Amniotic epithelial cell (primary cell): ENCODE results near the gene UBASH3B.

Experiments
- DNase-seq: peaks from one replicate; pipeline ENCODE4 v3.0.0-alpha.2; 2010; ENCODE audit warnings: low read depth

UBASH3B gene

DNA sequence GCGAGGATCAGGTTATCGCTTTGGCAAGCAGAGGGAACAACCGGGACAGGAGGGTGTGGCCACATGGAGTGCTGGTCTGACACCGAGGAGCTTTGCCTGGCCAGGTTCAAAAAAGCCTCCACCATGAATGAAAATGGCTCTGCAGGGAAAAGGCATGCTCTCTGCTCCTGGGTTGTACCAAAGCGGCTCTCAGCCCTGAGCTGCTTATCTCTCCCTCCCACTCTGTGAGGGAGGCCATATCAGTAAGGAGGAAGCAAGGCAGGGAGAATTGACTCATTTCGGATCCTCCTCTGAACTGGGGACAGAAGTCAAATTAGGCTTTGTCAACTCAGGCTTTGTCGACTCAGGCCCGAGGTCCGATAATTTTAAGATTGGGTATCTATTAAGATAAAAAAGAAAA is 99.9 kb downstream of the UBASH3B start:
- DNase-seq = peak; percentile 78

DNA sequence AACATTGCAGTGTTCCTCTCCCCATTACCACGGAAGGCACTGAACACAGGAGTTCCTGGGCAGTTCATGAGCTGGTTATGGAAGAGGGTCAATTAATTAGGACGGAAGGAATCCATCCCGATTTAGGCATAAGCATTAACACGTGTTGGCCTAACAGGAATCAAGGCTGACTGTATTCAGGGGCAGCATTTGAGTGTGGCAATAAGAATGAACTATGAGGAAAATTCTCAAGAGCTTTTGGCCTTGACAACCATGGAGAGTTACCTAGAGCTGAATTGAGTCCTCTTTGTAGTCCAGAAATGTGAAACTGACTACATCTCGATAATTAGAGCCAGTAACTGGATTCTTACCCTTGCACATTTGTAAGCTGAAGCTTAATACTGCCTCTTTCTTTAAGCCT is 100.4 kb downstream of the UBASH3B start:
- DNase-seq = peak; percentile 52

DNA sequence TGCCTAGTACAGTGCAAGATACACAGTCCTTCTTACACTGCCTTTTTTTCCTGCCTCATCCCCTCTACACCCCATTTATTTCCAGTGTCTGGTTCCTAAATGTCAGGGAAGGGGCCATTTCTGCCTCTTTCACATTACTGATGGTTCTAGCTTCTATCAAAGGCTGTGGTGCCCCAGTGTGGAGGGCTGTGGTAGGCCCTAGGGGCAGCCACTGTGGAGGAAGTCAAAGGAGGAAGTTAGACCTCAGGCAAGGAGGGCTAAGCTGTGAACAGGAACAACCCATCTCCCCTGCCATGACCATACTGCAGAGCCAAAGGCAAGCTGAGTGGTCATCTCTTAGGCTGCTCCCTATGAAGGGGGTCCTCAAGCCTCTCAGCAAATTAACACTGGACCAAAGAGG is 100.9 kb downstream of the UBASH3B start:
- DNase-seq = no peak

DNA sequence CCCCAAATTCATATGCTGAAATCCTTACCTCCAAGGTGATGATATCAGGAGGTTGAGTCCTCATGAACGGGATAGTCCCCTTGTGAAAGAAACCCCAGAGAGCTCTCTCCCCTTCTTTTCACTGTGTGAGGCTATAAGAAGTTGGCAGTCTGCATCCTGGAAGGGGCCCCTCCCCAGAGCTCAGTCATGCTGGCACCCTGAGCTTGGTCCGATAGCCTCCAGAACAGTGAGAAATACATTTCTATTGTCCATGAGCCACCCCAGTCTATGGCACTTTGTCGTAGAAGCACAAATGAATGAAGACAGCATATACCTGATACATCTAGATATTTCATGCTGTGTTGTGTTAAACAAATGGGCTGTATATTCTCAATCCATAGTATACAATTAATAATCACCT is 101.7 kb downstream of the UBASH3B start:
- DNase-seq = no peak

DNA sequence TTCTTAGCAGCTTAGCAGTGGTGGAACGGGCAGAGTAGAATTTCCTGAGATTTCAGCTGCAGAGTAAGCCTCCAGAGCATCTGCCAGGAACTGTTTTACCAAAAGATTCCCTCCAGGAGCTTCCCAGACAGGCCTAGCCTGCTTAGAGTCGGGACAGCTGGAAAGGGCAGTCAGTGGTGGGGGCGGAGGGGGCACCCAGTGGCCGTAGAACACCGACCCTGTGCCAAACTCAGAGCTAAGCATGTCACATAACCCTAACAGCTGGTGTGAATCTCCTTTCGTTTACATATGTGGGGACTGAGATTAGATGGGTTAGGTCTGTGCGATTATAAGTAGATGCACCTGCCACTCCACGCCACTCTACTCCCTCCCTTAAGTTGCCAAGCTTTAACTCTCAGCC is 102.8 kb downstream of the UBASH3B start:
- DNase-seq = no peak

DNA sequence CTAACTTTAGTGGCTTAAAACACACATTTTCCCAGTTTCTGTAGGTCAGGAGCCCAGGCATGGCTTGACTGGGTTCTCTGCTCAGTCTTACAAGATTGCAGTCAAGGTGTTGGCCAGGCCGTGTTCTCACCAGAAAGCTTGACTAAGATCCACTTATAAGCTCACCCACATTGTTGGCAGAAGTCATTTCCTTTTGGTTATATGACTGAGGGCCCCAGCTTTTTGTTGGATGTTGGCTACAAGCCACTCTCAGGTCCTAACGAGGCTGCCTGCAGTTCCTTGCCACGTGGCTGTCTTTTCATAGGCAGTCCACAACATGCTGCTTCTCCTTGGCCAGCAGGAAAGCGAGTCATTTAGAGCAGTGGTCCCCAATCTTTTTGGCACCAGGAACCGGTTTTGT is 103.5 kb downstream of the UBASH3B start:
- DNase-seq = no peak

DNA sequence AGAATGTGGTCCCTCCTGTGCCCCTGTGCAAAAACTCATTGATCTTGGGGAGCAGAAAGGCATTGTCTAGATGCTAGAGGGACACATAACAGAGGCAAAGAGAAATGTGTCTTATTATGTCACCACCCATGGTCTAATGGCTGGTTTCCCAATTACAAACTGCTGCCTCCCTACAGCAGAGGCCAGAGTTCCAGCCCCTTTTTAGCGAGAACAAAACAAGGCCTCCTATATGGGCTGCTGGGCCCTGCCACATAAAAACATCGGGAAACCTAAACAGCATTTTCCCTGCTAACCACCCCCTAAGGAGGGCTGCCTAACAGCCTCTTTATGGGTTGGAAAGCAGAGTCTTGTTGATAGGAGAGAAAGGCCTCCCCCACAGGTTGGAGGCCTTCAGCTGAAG is 107.6 kb downstream of the UBASH3B start:
- DNase-seq = no peak

DNA sequence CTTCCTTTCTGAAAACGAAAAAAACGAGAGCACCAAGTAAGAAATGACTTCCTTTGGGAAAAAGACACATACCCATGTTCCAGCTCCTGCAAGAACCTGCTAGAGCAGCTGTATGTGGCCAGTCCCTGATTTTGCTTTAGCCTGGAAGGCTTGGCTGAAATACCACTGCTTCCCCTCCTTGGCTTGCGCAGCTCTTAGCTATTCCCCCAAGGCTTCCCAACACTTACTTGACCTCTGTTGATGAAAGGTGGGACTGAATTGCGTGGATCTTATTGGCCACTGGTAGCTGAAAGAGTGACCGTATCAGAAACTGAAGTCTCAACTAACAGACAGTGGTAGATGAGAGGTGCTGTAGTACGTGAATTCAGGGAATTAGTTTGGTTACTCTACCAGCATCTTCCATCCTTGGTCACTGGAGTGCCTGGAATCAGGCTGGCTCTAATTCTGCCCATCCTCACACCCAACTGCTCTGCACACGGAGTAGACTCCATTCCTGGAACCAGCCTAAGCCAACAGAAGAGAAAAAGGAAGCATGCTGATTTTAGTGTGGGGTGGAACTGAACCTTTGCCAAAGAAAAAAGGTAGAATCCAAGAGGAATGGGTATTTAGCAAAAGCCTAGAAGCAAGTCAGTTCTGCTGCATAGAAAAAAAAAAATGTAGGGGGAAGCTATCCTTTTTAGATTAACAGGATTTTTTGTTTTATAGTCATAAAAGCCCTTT is 109.0 kb downstream of the UBASH3B start:
- no peak for DNase-seq

DNA sequence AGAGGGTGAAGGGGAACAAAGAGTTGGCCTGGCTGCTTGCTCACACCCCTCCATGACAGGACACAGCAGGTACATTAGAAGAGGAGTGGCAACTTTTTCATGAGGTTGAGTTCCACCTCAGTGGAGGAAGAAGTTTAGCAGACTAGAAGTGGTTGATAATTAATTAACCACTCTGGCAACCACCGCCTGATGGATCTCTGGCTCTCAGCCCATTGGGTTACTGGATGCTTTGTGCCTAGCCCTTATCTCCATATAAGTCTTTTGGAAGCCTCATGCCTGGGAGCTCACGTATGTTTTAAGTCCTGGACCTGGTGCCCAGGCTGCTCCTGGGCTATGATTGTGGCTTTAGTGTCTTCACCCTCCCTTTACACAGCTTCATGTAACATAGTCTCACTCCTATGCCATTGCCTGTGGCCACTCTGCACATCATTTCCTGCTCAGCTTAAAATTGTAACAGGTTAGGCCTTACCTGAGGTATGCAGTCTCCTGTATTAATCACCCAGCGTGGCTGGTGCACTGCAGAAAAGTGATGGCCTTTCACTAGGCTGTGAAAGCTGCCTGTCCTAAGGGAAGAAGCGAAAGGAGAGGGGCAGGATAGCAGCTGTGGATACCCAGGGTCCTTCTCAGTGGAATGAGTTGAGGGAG is 110.1 kb downstream of the UBASH3B start:
- no peak for DNase-seq

DNA sequence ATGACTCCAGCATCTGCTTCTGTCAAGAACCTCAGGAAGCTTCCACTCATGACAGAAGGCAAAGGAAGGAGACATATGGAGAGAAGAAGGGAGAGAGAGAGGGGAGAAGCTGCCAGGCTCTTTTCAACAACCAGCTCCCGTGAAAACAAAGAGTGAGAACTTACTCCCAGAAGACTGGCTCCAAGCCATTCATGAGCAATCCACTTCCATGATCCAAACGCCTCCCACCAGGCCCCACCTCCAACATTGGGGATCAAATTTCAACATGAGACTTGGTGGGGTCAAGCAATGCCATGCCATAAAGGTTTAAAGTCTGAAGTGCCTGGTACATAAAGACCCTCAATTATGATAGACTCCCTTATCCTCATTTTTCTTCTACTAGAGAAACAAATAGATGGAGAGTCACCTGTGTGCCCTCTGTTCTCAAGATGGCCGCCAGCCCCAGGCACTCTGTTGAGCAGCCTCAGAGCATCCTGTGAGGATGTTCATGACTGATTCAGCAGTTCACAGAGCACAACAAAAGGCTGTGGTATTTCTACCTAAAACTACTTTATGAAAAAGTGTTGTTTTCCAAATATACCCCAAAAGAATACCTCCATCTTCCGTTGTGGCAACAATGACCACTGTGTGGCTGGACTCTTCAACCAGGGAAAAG is 113.7 kb downstream of the UBASH3B start:
- peak; percentile 17 for DNase-seq

DNA sequence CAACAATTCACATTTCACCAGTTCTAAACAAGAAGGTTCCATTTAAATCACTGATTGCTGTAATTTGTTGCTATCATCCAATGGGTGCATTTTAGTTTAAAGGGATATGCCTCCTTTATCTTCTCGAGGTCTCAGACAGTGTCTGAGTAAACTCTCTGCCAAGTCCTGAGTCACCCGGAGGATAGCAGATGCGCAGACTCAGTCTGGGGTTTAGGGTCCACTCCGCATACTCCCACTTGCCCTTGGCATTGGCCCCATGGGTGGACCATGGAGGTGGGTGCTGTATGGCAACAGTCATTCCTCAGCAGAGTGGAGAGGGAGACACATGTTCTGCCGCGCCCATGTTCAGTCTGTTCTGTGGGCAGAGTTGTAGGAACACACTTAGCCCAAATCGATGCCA is 117.4 kb downstream of the UBASH3B start:
- DNase-seq = peak; percentile 77

DNA sequence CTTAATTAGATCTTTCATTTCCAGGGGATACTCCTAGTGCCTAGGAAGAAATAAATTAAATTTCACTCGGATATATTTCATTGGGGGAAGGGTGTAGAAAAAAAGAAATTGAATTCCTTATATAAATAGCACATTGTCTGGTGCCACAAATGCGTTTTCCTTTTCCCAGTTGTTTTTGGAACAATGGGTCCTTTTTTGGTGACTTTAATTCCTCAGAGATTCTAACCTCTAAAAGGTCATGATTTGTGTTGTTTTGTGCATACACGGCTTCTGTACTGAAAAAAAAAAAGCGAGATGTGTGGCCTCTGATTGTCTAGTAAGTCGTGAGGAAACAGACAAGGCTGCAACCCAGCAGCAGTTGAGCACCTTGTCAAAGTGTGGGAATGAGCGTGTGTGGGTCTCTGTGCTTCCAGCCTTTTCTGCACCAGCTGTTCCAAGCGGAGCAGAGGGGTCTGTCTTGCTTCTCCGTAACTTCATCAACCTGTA is 118.3 kb downstream of the UBASH3B start:
- DNase-seq = no peak

DNA sequence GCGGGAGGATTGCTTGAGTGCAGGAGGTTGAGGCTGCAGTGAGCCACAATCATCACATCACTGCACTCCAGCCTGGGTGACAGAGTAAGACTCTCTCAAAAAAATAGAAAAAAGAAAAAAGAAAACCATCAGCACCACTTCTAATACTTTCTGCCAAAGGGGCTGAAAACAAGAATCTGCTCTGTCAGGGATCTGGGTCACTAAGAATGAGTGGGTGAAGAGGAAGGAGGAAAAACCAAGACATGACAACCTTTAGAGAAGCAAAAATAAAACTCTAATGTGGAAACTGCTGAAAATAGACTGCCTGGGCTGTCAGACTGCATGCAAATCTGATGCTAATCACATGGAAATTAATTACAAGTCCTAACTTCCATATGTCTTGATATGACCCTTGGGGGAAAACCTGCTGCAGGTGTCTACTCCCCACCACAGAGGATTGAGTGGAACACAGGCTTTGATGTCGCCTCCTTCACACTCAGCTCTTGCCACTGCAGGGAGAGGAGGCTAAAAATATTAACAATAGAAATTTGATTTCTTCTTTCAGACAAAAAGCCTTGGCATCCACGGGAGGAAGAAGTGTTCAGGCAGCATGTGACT is 120.3 kb downstream of the UBASH3B start:
- DNase-seq = no peak

DNA sequence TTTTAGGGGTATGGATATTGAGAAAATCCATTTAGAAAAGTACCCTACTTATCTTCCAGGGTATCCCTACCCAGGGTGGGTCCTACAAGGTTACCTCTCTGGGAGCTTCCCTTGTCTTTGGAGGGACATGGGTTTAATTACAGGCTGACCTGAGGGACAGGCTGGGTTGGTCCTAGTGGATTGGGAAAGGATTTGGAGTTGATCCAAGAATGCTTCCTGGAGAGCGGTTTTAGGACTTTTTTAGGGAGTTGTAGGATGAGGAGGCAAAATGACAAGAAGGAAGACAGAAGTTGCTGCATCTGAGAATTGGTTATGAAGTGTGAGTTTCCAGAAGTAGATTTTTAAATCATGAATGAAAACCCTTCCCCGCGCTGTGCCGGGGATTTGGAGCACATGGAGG is 121.0 kb downstream of the UBASH3B start:
- no peak for DNase-seq

DNA sequence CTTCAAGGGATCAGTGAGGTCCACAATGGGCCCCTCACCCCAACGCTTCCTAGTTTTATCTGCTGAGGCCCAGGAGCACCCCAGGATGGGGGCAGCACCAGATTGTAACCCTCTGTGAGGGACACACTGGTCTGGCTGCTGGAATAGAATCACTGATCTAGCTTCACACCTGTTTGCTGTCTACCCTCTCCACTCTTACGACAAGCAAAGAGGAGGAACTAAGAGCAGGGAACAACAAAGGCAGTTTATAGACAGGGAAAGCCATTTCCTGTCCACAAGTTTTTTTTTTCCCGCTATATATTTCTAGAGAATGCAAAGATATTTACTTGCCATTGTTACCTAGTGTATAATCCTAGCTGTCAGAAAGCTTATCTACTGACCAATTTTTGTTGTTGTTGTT is 121.8 kb downstream of the UBASH3B start:
- no peak for DNase-seq

DNA sequence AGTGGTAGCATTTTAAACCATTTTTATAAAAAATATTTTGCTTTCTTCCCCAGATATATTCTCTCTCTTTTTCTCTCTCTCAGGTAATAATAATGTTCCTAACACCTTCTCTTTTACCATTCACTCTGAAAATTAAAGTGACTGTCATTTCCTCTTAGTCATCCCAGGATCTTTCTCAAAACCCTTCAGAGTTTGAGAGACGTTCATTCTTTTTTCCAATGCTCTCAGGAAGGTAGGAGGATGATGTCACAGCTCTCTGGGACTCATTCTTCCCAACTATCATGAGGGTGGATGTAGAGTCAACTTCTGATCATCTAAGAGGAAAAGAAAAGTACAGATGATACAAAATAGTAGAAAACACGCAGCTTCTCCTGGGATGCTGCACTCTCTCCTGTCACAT is 122.6 kb downstream of the UBASH3B start:
- peak; percentile 31 for DNase-seq

DNA sequence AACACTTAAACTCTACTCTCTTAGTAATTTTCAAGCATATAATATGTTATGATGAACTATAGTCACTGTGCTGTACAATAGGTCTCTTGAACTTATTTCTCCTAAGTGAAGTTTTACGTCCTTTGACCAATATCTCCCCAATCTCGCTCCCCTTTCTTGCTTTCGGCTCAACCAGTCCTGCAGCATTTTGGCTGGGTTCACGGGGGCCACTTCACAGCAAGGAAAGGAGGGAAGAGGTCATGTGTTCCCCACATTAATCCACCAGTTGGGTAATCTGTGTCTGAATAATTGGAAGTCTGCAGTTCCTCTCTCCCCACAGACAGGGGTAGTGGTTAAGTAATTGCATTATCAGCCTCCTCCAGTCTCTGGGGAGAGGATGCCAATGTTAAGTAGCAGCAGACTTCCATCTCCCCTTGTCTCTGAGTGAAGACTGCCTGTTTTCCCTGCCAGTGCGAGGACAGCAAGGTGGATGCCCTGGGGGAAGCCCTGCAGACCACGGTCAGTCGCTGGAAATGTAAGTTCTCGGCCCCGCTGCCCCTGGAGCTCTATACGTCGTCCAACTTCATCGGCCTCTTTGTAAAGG is 123.6 kb downstream of the UBASH3B start:
- DNase-seq = peak; percentile 94

DNA sequence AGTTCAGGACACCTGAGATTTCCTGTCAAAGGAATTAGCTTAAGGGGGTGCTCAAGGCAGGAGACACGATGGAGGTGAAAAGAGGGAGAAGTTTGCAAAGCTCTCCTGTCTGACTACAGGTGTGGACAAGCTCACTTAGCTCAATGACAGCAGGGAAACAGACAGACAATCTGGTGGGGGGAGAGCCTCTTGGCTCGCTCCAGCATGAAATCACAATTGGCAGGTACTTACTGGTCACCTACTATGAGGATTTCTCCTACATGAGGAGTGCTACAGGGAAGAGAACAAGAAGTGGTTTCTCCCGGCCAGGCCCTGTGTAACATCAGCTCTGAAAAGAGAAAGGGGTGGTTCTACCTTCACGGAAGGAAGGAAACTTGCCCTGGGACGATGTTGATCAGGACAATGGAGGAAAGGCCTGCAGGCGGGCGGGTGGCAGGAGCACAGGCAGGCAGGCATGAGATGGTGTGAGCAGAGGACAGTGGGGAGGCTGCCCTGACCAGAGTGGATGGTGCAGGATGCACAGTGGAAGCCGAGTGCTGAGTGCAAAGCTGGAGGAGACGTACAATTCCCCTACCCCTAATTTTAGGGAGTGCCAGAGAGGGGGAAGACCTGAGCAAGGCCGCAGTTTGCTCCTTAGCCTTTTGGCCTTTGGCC is 124.9 kb downstream of the UBASH3B start:
- no peak for DNase-seq

DNA sequence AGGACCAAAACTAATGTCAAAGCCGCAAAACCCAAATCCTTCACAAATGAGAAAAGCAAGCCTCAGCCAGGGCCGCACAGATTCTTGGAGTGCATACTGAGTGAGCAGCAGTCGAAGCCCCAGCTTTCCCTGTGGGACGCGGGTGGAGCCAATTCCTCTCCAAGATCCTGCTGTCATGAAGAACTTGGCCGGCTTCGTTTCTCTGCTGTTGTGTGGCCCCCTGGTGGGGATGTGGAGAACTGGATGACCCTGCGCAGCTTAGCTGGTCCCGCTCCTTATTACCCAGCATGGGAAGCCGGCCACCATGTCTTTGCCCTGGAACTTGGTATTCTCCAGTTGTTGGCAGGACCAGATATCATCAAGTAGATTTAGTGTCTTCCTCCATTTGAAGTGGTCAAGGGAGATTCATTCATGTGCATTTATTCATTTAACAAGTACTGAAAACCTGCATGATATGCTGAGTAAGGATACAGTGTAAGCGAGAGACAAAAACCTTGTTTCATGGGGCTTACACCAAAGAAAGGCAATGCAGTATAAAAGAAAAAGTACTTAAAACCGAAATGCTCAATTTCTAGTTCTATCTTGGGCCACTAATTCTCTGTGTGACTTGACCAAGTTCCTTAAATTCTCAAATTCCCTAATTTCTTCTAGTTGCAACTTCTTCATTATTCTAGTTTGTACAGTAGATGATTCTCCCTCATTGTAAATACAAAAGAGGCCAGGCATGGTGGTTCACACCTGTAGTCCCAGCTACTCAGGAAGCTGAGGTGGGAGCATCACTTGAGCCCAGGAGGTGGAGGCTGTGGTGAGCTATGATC is 126.1 kb downstream of the UBASH3B start:
- DNase-seq = peak; percentile 87

DNA sequence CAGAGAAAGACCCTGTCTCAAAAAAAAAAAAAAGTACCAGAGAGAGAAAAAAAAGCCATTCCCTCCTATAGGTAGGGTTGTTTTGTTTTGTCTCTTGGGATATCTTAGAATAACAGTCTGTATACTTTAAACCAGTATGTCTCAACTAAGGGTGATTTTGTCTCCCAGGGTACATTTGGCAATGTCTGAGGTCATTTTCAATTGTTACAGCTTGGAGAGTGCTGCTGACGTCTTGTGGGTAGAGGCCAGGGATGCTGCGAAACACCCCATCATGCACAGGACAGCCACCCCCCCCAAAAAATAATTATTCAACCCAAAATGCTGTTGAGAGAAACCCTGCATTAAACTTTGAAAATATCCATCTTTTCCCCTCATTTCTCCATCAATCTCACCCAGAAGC is 126.7 kb downstream of the UBASH3B start:
- peak; percentile 54 for DNase-seq

DNA sequence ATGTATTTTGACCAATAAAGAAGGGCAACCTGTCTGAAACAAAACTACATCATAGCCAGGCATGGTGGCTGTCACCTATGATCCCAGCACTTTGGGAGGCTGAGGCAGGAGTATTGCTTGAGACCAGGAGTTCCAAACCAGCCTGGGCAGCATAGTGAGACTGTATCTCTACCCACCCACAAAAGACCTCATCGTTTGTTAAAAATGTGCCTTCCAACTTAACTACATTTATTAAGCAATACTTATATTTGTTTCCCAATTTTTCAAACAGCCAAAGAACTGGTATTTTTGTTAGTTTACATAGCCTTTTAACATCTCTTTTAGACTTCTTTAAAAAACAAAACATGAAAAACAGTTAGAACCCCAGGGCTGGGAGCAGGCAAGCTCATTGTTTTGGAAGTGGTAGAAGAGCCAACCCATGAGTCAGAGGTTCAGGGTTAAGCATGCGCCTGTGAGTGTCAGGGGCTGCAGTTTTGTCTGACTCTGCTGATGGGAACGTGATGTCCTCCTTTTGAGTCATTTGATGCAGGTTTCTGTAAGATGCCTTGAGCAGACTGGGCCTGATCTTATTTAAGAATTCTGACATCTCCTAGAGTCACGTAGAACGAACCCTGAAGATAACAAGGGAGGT is 128.9 kb downstream of the UBASH3B start:
- peak; percentile 94 for DNase-seq
